Effector CD8-positive, alpha-beta T cell (primary cell): Measurements from ENCODE around the gene AURKAIP1.
A peak's percentile ranks its signal among the peaks of the same experiment; 100 is the strongest.

Source experiments
- DNase-seq: peaks from one replicate; lab custom pipeline; 2025; lab: John Stamatoyannopoulos, UW

AURKAIP1 gene

DNA sequence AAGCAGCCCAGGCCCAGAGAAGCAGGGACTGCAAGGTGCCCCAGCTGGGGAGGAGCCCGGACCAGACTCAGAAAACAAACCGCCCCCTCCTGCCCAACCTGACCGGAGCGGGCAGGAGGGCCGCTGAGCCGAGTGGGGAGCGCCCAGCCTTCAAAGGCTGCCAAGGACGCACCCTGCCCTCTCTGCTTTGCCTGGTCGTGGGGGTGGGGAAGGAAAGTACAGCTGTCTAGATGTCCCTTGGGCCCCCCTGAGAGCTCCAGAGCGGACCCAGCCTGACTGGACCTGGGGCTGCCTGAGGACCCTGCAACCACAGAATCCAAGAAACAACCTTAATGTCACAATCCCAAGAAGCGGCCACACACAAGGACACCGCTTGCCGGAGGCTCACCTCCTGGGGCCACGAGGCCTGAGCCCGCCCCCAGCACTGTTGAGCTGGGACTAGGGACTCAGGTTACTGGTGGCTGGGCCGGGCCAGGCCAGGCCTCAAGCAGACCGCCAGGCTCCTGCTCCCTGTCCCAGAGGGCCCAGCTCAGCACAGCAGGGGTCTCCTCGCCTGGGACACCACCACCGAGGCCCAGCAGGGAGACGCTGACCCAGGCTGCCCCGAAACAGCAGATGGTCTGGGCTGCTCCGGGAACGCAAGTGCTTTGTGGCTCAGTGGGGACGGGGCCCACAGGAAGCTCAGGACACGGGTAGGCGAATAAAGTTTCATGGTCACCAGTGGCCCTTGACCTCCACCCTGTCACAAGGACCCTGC, 27.2 kb downstream of the AURKAIP1 start:
- no peak for DNase-seq

GRCh38 chr1:1347026-1347595, 27.9 kb downstream of the AURKAIP1 start:
- no peak for DNase-seq

- DNase-seq = no peak
Observed at GRCh38 chr1:1346501-1346890, 28.5 kb downstream of the AURKAIP1 start.

DNA sequence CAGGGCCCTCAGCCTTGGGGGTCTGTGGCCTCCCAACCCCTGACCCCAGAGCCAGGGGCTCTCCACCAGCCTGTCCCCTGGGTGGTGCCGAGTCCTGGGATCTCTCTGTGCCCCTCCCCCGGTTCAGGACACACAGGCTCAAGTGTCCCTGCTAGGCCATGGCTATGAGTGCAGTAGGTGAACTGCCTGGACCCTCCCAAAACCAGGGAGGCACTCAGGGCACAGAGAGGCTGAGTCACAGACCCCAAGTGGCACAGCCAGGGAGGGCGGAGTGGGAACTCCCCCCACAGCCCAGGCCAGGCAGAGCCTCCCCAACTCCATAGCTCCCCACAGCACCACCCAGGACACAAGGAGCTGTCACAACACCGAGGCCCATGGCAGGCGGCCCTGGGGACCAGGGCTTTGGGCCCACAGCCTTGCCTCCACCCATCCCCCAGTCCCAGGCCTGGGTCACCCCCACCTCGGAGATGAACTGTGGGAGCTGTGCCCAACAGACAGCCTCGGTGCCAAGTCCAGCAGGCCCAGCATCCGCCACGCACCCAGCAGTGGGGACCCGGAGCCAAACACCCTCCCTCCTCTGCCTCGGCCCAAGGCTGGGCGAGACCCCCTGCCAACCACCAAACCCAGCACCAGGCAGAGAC, 29.0 kb downstream of the AURKAIP1 start:
- no peak for DNase-seq

DNA sequence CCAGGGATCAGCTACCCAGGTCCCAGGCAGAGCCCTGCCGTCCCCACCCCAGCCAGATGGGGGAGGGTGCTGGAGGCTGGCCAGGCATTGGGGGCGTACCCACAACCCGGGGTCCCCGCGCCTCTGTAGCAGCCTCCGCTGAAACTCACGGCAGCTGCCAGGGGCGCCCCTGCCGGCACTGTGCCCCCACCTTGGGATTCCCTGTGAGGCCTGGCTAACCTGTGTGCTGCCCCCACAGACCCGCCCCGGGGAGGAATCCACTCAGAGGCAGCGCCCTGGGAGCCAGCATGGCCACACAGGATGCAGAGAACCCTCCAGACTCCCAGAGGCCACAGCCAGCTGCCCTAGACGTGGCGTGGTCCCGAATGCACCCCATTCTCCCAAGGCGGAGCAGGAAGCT, 29.6 kb downstream of the AURKAIP1 start:
- DNase-seq = no peak

GRCh38 chr1:1344655-1345361, 30.2 kb downstream of the AURKAIP1 start:
- DNase-seq = no peak

- DNase-seq = no peak
Observed at GRCh38 chr1:1343811-1344421, 31.1 kb downstream of the AURKAIP1 start.

- DNase-seq = no peak
Observed at GRCh38 chr1:1342584-1343115, 32.4 kb downstream of the AURKAIP1 start.

GRCh38 chr1:1342061-1342562, 32.9 kb downstream of the AURKAIP1 start:
- no peak for DNase-seq

DNA sequence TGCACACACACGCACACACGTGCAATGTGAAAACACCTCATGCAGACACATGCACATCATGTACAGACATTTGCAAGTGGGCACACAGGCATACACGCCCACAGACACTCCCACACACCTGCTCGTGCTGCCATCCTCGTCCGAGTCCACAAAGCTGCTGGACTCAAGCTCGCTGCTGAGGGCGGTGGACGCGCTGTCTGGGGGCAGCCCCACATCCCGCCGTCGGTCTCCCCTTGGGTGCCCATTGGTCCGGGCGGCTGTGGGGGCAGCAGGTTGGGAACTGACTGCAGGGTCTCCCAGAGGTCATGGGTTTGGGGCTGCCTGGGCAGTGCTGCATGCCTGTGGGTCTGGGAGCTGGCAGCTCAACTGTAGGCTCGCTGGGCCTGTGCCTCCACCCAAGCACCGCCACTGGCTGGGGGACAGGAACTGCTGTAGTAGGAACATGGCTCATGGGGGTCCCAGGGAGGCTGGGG, 33.4 kb downstream of the AURKAIP1 start:
- no peak for DNase-seq

- no peak for DNase-seq
Observed at GRCh38 chr1:1340791-1341548, 34.0 kb downstream of the AURKAIP1 start.

- DNase-seq = no peak
Observed at GRCh38 chr1:1340185-1340584, 34.8 kb downstream of the AURKAIP1 start.

- DNase-seq = no peak
Observed at GRCh38 chr1:1338278-1338677, 36.7 kb downstream of the AURKAIP1 start.

GRCh38 chr1:1337793-1338147, 37.2 kb downstream of the AURKAIP1 start:
- peak; percentile 17 for DNase-seq

GRCh38 chr1:1336931-1337792, 37.8 kb downstream of the AURKAIP1 start:
- DNase-seq = no peak

GRCh38 chr1:1336446-1336845, 38.6 kb downstream of the AURKAIP1 start:
- DNase-seq = no peak

- no peak for DNase-seq
Observed at GRCh38 chr1:1335792-1336248, 39.2 kb downstream of the AURKAIP1 start.

DNA sequence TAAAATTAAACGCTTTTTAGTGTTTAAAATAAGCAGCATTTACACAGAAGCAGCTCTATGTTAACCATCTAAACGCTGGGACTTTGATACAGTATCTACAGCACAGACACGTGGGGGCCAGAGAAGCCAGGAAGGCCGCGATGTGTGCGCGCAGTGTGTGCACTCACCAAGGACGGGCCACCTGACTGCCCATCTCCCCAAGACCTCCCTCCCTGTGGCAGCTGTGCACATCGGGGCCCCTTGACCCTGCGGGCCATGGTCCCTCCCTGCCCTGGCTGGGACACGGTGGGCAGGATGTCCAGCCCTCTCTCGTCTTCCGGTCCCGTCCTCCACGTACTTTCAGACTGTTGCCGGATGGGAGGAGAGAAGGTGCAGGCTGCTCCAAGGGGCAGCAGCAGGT, 39.7 kb downstream of the AURKAIP1 start:
- no peak for DNase-seq

GRCh38 chr1:1334835-1335234, 40.2 kb downstream of the AURKAIP1 start:
- no peak for DNase-seq
